Measurements from ENCODE around the gene SMURF2. TPM values are rescaled to one million over a fixed set of nuclear protein-coding genes. Genes with fewer than 3 reads are reported as not detected.
"Not testable (repeated sequence)": the region's sequence is repeated elsewhere in the genome, so short reads cannot be mapped to it uniquely, and the experiment has no call there.

The SMURF2 gene
- total RNA-seq, 1 donor from 2014 or later: 42.3 TPM

DNA sequence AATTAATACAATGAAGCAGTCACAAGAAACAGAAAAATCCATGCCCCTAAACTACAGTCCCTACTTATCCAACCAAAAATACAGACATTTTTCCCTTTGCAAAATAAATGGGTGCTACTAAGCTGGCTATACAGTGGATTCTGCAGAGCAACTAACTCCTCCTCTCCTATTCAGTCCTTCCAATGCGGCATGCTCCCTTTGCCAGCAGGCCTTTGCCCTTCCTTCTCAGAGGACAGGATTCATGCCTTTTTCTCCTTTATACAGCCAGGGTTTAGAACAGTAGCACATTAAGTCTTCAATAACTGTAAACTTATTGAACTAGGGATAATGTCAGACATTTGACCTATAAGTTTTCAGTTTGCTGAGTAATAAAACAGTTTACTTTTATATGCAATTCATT is 70.2 kb downstream of the SMURF2 start:
- TF ChIP-seq, protein P1, sequence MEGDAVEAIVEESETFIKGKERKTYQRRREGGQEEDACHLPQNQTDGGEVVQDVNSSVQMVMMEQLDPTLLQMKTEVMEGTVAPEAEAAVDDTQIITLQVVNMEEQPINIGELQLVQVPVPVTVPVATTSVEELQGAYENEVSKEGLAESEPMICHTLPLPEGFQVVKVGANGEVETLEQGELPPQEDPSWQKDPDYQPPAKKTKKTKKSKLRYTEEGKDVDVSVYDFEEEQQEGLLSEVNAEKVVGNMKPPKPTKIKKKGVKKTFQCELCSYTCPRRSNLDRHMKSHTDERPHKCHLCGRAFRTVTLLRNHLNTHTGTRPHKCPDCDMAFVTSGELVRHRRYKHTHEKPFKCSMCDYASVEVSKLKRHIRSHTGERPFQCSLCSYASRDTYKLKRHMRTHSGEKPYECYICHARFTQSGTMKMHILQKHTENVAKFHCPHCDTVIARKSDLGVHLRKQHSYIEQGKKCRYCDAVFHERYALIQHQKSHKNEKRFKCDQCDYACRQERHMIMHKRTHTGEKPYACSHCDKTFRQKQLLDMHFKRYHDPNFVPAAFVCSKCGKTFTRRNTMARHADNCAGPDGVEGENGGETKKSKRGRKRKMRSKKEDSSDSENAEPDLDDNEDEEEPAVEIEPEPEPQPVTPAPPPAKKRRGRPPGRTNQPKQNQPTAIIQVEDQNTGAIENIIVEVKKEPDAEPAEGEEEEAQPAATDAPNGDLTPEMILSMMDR (IDR thresholded peaks at IDR 0.05): no peak
- H3K4me3 Mint-ChIP-seq (ENCODE audit: unreplicated experiment): no peak overlapping the region
- H3K27ac Mint-ChIP-seq (ENCODE audit: unreplicated experiment): no peak overlapping the region
- no peaks in the 10 kb centered on the region for H3K4me1 Mint-ChIP-seq (ENCODE audit: unreplicated experiment)
- peaks cover 37% of the 10 kb centered on the region for H3K36me3 Mint-ChIP-seq (ENCODE audit: unreplicated experiment)
- no peaks in the 10 kb centered on the region for H3K27me3 Mint-ChIP-seq (ENCODE audit: unreplicated experiment)
- no peak for DNase-seq (ENCODE audit: extremely low spot score, unreplicated experiment)
- no peaks in the 10 kb centered on the region for H3K9me3 Mint-ChIP-seq (ENCODE audit: unreplicated experiment)

DNA sequence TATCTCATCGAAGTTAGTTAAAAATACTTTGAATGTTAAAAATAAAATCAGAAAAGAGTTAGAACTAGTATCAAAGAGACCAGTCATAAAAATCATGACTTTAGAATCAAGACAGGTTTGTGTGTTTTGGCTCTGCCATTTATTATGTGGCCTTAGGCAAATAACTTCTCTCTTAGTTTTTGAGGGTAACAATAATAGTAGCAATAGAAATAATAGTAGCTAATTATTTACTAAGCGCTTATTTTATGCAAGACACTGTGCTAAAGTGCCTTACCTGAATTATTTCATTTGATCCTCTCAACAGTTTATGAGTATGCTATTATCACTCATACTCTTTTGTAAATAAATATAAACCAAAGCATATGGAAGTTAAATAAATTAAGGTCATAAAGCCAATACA is 77.0 kb downstream of the SMURF2 start:
- no peak overlapping the region for H3K27ac Mint-ChIP-seq (ENCODE audit: unreplicated experiment)
- H3K4me3 Mint-ChIP-seq (ENCODE audit: unreplicated experiment): no peak overlapping the region
- peaks cover 4% of the 10 kb centered on the region for H3K4me1 Mint-ChIP-seq (ENCODE audit: unreplicated experiment)
- no peaks in the 10 kb centered on the region for H3K9me3 Mint-ChIP-seq (ENCODE audit: unreplicated experiment)
- TF ChIP-seq, protein P1 (IDR thresholded peaks at IDR 0.05): no peak
- no peaks in the 10 kb centered on the region for H3K27me3 Mint-ChIP-seq (ENCODE audit: unreplicated experiment)
- no peak for DNase-seq (ENCODE audit: extremely low spot score, unreplicated experiment)
- peaks cover 28% of the 10 kb centered on the region for H3K36me3 Mint-ChIP-seq (ENCODE audit: unreplicated experiment)

DNA sequence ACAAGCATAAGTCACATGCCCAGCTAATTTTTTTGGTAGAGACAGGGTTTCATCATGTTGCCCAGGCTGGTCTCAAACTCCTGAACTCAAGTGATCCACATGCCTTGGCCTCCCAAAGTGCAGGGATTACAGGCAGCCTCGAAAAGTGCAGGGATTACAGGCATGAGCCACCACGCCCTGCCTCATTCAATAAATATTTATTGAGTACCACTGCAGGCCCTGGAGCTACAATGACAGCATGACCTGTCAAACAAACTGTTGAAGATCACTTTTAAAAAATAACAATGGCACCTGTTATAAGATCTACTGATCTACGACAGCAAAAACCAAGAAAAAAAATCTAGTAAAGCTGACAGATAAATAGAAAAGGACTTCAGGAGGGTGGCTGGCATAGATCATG is 79.1 kb downstream of the SMURF2 start:
- H3K36me3 Mint-ChIP-seq (ENCODE audit: unreplicated experiment): peaks cover 33% of the 10 kb centered on the region
- no peaks in the 10 kb centered on the region for H3K9me3 Mint-ChIP-seq (ENCODE audit: unreplicated experiment)
- H3K27me3 Mint-ChIP-seq (ENCODE audit: unreplicated experiment): no peaks in the 10 kb centered on the region
- no peak overlapping the region for H3K27ac Mint-ChIP-seq (ENCODE audit: unreplicated experiment)
- peaks cover 6% of the 10 kb centered on the region for H3K4me1 Mint-ChIP-seq (ENCODE audit: unreplicated experiment)
- DNase-seq (ENCODE audit: extremely low spot score, unreplicated experiment): no peak
- TF ChIP-seq, protein P1 (IDR thresholded peaks at IDR 0.05): no peak
- H3K4me3 Mint-ChIP-seq (ENCODE audit: unreplicated experiment): no peak overlapping the region

DNA sequence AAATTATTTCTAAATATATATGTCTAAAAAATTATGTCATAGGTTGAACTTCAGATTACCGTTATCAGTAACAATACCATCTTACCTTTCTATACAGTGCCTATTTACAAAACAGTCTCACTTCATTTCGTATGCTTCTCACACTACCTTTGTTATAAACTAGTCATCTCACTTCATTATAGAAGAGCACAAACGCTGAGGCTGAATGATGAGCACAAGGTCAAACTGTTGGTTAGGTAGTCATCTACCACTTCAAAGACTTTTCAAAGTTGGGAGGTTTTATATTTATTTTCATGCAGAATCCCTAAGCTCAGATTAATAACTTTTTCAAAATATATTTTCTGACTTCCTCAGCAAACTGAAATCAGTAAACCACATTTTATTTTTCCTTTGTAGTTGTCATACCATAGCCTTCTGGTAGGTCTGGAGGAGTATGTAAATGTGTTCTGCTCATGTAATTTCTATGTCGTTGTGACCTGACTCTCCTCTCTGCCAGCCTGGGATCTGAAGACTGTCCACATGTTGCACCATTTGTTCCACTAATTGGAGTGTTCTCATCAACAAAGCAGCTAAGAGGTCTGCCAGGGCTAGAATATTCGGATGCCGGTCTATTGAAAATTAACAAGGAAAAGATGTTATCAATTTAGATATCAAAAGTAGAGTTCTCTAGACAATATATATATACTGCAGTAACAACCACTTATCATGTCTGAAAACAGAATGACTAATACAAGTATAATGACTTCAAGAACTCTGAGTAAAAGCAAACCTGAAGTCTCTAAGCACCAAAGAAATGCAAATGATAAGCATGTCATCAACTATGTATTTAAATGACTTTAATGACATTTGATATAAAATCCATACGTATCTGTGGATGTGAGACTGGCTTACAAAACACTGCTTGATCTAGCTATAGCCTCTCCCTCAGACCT is 81.5 kb downstream of the SMURF2 start:
- H3K27me3 Mint-ChIP-seq (ENCODE audit: unreplicated experiment): no peaks in the 10 kb centered on the region

DNA sequence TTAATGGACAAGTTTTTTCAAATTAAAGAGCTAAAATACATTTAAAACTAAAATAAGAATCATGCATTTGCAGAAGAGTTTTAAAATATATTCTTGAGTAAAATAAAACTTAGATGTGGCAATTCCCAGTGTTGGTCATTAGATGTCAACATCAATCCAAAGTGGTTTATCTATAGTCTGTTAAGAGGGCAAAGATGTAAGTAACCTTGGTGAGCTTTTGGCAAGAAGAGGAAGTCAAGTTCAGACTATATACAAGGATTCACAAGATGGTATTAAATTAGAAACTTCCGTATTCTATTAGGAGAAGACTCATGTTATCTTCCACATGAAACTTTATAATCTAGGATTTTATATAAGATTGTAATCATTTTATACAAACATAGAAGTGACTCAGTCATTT is 82.2 kb downstream of the SMURF2 start:
- TF ChIP-seq, protein P1 (IDR thresholded peaks at IDR 0.05): no peak
- no peaks in the 10 kb centered on the region for H3K27me3 Mint-ChIP-seq (ENCODE audit: unreplicated experiment)
- no peak for DNase-seq (ENCODE audit: extremely low spot score, unreplicated experiment)
- no peaks in the 10 kb centered on the region for H3K9me3 Mint-ChIP-seq (ENCODE audit: unreplicated experiment)
- H3K36me3 Mint-ChIP-seq (ENCODE audit: unreplicated experiment): peaks cover 35% of the 10 kb centered on the region
- H3K4me3 Mint-ChIP-seq (ENCODE audit: unreplicated experiment): no peak overlapping the region
- H3K27ac Mint-ChIP-seq (ENCODE audit: unreplicated experiment): no peak overlapping the region
- H3K4me1 Mint-ChIP-seq (ENCODE audit: unreplicated experiment): peaks cover 5% of the 10 kb centered on the region

More for the DNA sequence above, 81.5 kb downstream of the SMURF2 start:
- H3K4me1 Mint-ChIP-seq (ENCODE audit: unreplicated experiment): peaks cover 6% of the 10 kb centered on the region
- H3K9me3 Mint-ChIP-seq (ENCODE audit: unreplicated experiment): no peaks in the 10 kb centered on the region
- DNase-seq (ENCODE audit: extremely low spot score, unreplicated experiment): no peak
- H3K36me3 Mint-ChIP-seq (ENCODE audit: unreplicated experiment): peaks cover 37% of the 10 kb centered on the region
- H3K4me3 Mint-ChIP-seq (ENCODE audit: unreplicated experiment): no peak overlapping the region
- peak overlapping the region; percentile 21 for H3K27ac Mint-ChIP-seq (ENCODE audit: unreplicated experiment)
- TF ChIP-seq, protein P1 (IDR thresholded peaks at IDR 0.05): no peak

DNA sequence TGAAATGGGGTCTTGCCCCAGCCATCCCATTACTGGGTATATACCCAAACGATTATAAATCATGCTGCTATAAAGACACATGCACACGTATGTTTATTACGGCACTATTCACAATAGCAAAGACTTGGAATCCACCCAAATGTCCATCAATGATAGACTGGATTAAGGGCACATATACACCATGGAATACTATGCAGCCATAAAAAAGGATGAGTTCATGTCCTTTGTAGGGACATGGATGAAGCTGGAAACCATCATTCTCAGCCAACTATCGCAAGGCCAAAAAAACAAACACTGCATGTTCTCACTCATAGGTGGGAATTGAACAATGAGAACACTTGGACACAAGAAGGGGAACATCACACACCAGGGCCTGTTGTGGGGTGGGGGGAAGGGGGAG is 85.1 kb downstream of the SMURF2 start:
- Mint-ChIP-seq H3K36me3 (ENCODE audit: unreplicated experiment) (peaks cover 30% of the 10 kb centered on the region), H3K4me1 (ENCODE audit: unreplicated experiment) (peaks cover 13% of the 10 kb centered on the region)
- not testable (repeated sequence) for H3K27me3 Mint-ChIP-seq (ENCODE audit: unreplicated experiment); H3K4me3 Mint-ChIP-seq (ENCODE audit: unreplicated experiment); H3K9me3 Mint-ChIP-seq (ENCODE audit: unreplicated experiment); DNase-seq (ENCODE audit: extremely low spot score, unreplicated experiment); H3K27ac Mint-ChIP-seq (ENCODE audit: unreplicated experiment)

Data from osteocyte (in vitro differentiated cells).